Caco-2 (cell line): ENCODE measurements around the gene TSPAN18. TPM values are rescaled to one million over a fixed set of nuclear protein-coding genes. Genes with fewer than 3 reads are reported as not detected.

ENCODE experiments used
- BruUV-seq: library from RNA; stranded (reverse); fragments of 400-500 nt; replicated peaks from 2 replicates; lab custom pipeline; 2021; lab: Mats Ljungman, UMichigan
- CTCF ChIA-PET: fragments of 300-600 bp; sonication (Branson Sonifier 250); formaldehyde crosslinking; loops from one replicate; lab custom pipeline; 2022; ENCODE audit warnings: antibody characterized with exemption; lab: Charles Lee
- POLR2A ChIA-PET: fragments of 300-600 bp; sonication (Branson Sonifier 250); formaldehyde crosslinking; loops from one replicate; lab custom pipeline; 2022; ENCODE audit warnings: antibody characterized with exemption; lab: Charles Lee
- DNase-seq, 2 experiments: peaks; one replicate each; pipeline versions ENCODE4 v3.0.0 to v3.0.0-alpha.2; 2020 to 2022
- H3K27me3 ChIP-seq: replicated peaks from 2 replicates; pipeline ENCODE4 v1.6.0; 2011; ENCODE audit warnings: low read length; ENCODE audit not compliant: control insufficient read depth, insufficient read depth
- H3K36me3 ChIP-seq: 2 replicates; pipeline ENCODE4 v1.5.1; 2011; ENCODE audit warnings: low read length; ENCODE audit not compliant: control insufficient read depth, insufficient read depth
- H3K4me1 ChIP-seq: fragments of 250-450 bp; sonication (Bioruptor Pico); 2 replicates; pipeline ENCODE4 v1.5.1; 2020; ENCODE audit warnings: mild to moderate bottlenecking
- H3K4me3 ChIP-seq: 2 replicates; pipeline ENCODE4 v1.5.1; 2011; ENCODE audit warnings: low read depth, mild to moderate bottlenecking, control low read depth, low read length
- H3K9me3 ChIP-seq: fragments of 250-450 bp; sonication (Bioruptor Pico); 2 replicates; pipeline ENCODE4 v1.5.1; 2020; ENCODE audit warnings: mild to moderate bottlenecking, moderate library complexity
- H3K27ac Mint-ChIP-seq: one replicate; pipeline ENCODE4 v1.8.0; 2022; ENCODE audit warnings: mixed read lengths; ENCODE audit not compliant: unreplicated experiment
- H3K27me3 Mint-ChIP-seq: one replicate; pipeline ENCODE4 v1.8.0; 2022; ENCODE audit warnings: mixed read lengths; ENCODE audit not compliant: insufficient read depth, unreplicated experiment
- H3K36me3 Mint-ChIP-seq: one replicate; pipeline ENCODE4 v1.8.0; 2022; ENCODE audit warnings: mild to moderate bottlenecking, mixed read lengths; ENCODE audit not compliant: insufficient read depth, unreplicated experiment
- H3K4me1 Mint-ChIP-seq: one replicate; pipeline ENCODE4 v1.8.0; 2022; ENCODE audit warnings: low read depth, mixed read lengths; ENCODE audit not compliant: unreplicated experiment
- H3K4me3 Mint-ChIP-seq: one replicate; pipeline ENCODE4 v1.8.0; 2022; ENCODE audit warnings: mild to moderate bottlenecking, moderate library complexity, mixed read lengths; ENCODE audit not compliant: unreplicated experiment
- H3K9me3 Mint-ChIP-seq: one replicate; pipeline ENCODE4 v1.8.0; 2022; ENCODE audit warnings: mixed read lengths; ENCODE audit not compliant: unreplicated experiment
- CTCF ChIP-seq, 2 experiments: fragments of 200-600 bp in 1 of 2; IDR thresholded peaks; 1 replicate in 1 of 2; 2 replicates in 1 of 2; pipeline versions ENCODE4 v1.5.1 to v1.8.0; 2011 to 2022; ENCODE audit warnings: antibody characterized with exemption in 1 of 2, control low read depth in 1 of 2, inconsistent platforms in 1 of 2, low read depth in 1 of 2, low read length in 1 of 2, mild to moderate bottlenecking in 1 of 2, moderate library complexity in 1 of 2; ENCODE audit not compliant: insufficient read depth in 1 of 2, severe bottlenecking in 1 of 2, unreplicated experiment in 1 of 2
- intact Hi-C: fragments of 100-400 bp; cut with micrococcal nuclease; formaldehyde crosslinking; loops from one replicate; pipeline ENCODE4 v1.10.0; 2022; ENCODE audit not compliant: unreplicated experiment
- total RNA-seq: library from RNA; stranded (reverse); gene quantifications from 2 replicates; pipeline ENCODE4 v1.2.3, GENCODE V29; 2022

The TSPAN18 gene
- total RNA-seq, 1 experiment from 2014 or later: 7.4 TPM

GRCh38 chr11:44808053-44808753 lies 81.4 kb downstream of the TSPAN18 start:
- no peak for TF ChIP-seq CTCF (IDR thresholded peaks at IDR 0.05; ENCODE audit: insufficient read depth in 1 of 2, low read depth in 1 of 2, low read length in 1 of 2, severe bottlenecking in 1 of 2, unreplicated experiment in 1 of 2)
- ChIA-PET CTCF (no interaction called here), POLR2A (no interaction called here)
- Mint-ChIP-seq H3K4me3 (no peak overlapping the region), H3K36me3 (no peaks in the 10 kb centered on the region), H3K4me1 (no peaks in the 10 kb centered on the region), H3K27me3 (peaks cover 5% of the 10 kb centered on the region), H3K9me3 (no peaks in the 10 kb centered on the region), H3K27ac (no peak overlapping the region)
- no TSS peak for BruUV-seq
- H3K9me3 ChIP-seq: no peaks in the 10 kb centered on the region
- intact Hi-C loops: no loop called here
- no peaks in the 10 kb centered on the region for H3K36me3 ChIP-seq
- no peak overlapping the region for H3K4me3 ChIP-seq
- no peaks in the 10 kb centered on the region for H3K27me3 ChIP-seq
- H3K4me1 ChIP-seq: no peaks in the 10 kb centered on the region
- DNase-seq: no peak

GRCh38 chr11:44809283-44809682 lies 82.5 kb downstream of the TSPAN18 start:
- no peak for DNase-seq
- no peaks in the 10 kb centered on the region for H3K9me3 Mint-ChIP-seq
- no peak overlapping the region for H3K27ac Mint-ChIP-seq
- no peaks in the 10 kb centered on the region for H3K36me3 Mint-ChIP-seq
- intact Hi-C loops: no loop called here
- Histone ChIP-seq H3K36me3 (no peaks in the 10 kb centered on the region), H3K4me3 (no peak overlapping the region), H3K9me3 (no peaks in the 10 kb centered on the region), H3K4me1 (no peaks in the 10 kb centered on the region), H3K27me3 (no peaks in the 10 kb centered on the region)
- no peaks in the 10 kb centered on the region for H3K4me1 Mint-ChIP-seq
- BruUV-seq: no TSS peak
- peaks cover 3% of the 10 kb centered on the region for H3K27me3 Mint-ChIP-seq
- H3K4me3 Mint-ChIP-seq: no peak overlapping the region
- ChIA-PET CTCF (no interaction called here), POLR2A (no interaction called here)
- TF ChIP-seq CTCF (IDR thresholded peaks at IDR 0.05; ENCODE audit: insufficient read depth in 1 of 2, low read depth in 1 of 2, low read length in 1 of 2, severe bottlenecking in 1 of 2, unreplicated experiment in 1 of 2): no peak

- no peaks in the 10 kb centered on the region for H3K9me3 Mint-ChIP-seq
- ChIA-PET POLR2A (no interaction called here), CTCF (interaction anchor here (0.7 kb wide), 1 partner anchor 40 kb away, joined by 6 read pairs; no protein-coding TSS in a partner anchor)
- Histone ChIP-seq H3K36me3 (no peaks in the 10 kb centered on the region), H3K4me1 (no peaks in the 10 kb centered on the region), H3K27me3 (no peaks in the 10 kb centered on the region), H3K9me3 (no peaks in the 10 kb centered on the region), H3K4me3 (no peak overlapping the region)
- H3K4me1 Mint-ChIP-seq: no peaks in the 10 kb centered on the region
- peaks cover 3% of the 10 kb centered on the region for H3K27me3 Mint-ChIP-seq
- BruUV-seq: no TSS peak
- H3K27ac Mint-ChIP-seq: no peak overlapping the region
- H3K4me3 Mint-ChIP-seq: no peak overlapping the region
- intact Hi-C loops: no loop called here
- no peaks in the 10 kb centered on the region for H3K36me3 Mint-ChIP-seq
- TF ChIP-seq CTCF (IDR thresholded peaks at IDR 0.05; ENCODE audit: insufficient read depth in 1 of 2, low read depth in 1 of 2, low read length in 1 of 2, severe bottlenecking in 1 of 2, unreplicated experiment in 1 of 2): no peak
- no peak for DNase-seq
These were observed 85.2 kb downstream of the TSPAN18 start for GRCh38 chr11:44811841-44812448.
